K562 (cell line): ENCODE data around the gene SND1. TPM values are rescaled to one million over a fixed set of nuclear protein-coding genes. Genes with fewer than 3 reads are reported as not detected.

Source experiments
- BCOR ChIP-seq: fragments of 450-650 bp; IDR thresholded peaks from 2 replicates; pipeline ENCODE4 v1.6.1; 2016
- FUS ChIP-seq: fragments of 200-400 bp; formaldehyde crosslinking; optimal IDR thresholded peaks from 2 replicates; pipeline ENCODE3; 2017; ENCODE audit warnings: low read depth, low read length
- GABPA ChIP-seq: fragments of 200-800 bp; sonication (Bioruptor generic); conservative IDR thresholded peaks from 2 replicates; pipeline ENCODE4 v1.6.1; 2016; ENCODE audit warnings: low read depth, missing genetic modification characterization, missing compliant biosample characterization
- HDAC8 ChIP-seq: fragments of 450-650 bp; IDR thresholded peaks from 2 replicates; pipeline ENCODE4 v1.6.1; 2016; ENCODE audit warnings: mild to moderate bottlenecking, missing genetic modification characterization, moderate library complexity, missing compliant biosample characterization
- HDGF ChIP-seq: fragments of 450-650 bp; IDR thresholded peaks from 2 replicates; pipeline ENCODE4 v1.6.1; 2016
- JUND ChIP-seq, 2 experiments: IDR thresholded peaks; 2 replicates in 1 of 2; 3 replicates in 1 of 2; pipeline ENCODE4 v1.6.1; 2011; ENCODE audit warnings: borderline replicate concordance in 2 of 2, low read depth in 2 of 2, low read length in 2 of 2, improper control_type of control experiment in 1 of 2, missing biosample characterization in 1 of 2, missing genetic modification characterization in 1 of 2, missing genetic modification reagents in 1 of 2
- L3MBTL2 ChIP-seq: fragments of 450-650 bp; IDR thresholded peaks from 2 replicates; pipeline ENCODE4 v1.6.1; 2016; ENCODE audit warnings: mild to moderate bottlenecking, moderate library complexity
- LARP7 ChIP-seq: fragments of 450-650 bp; IDR thresholded peaks from 2 replicates; pipeline ENCODE4 v1.6.1; 2016
- MGA ChIP-seq: fragments of 450-650 bp; IDR thresholded peaks from 2 replicates; pipeline ENCODE4 v1.6.1; 2016; ENCODE audit warnings: mild to moderate bottlenecking, moderate library complexity
- RCOR1 ChIP-seq, 2 experiments: IDR thresholded peaks; 2 replicates each; pipeline ENCODE4 v1.6.1; 2012; ENCODE audit warnings: low read depth in 2 of 2, low read length in 2 of 2, borderline replicate concordance in 1 of 2, improper control_type of control experiment in 1 of 2
- ZC3H11A ChIP-seq: IDR thresholded peaks from 2 replicates; pipeline ENCODE4 v1.6.1; 2012; ENCODE audit warnings: low read depth, low read length, improper control_type of control experiment
- ZNF263 ChIP-seq: sonication (generic); formaldehyde crosslinking; IDR thresholded peaks from 2 replicates; pipeline ENCODE4 v1.8.0; 2022; ENCODE audit warnings: mild to moderate bottlenecking, missing genetic modification reagents, borderline replicate concordance
- polyA plus RNA-seq, 8 experiments: library from polyadenylated mRNA; depleted of rRNA in 4 of 8; stranded (reverse) in 5 of 8; unstranded in 3 of 8; fragments of >200 nt; fragmentation: Nextera tagmentation in 2 of 8; fragmentation: Illumina TruSeq in 1 of 8; extraction: Ambion mirVana in 2 of 8; extraction: Trizol in 1 of 8; gene quantifications; 2 replicates each; pipeline versions ENCODE4 v1.2.1 to v1.2.3, GENCODE V29; 2011 to 2014; ENCODE audit warnings: inconsistent platforms in 1 of 8, missing spikeins in 1 of 8
- total RNA-seq, 7 experiments: library from RNA; depleted of rRNA in 6 of 7; stranded (reverse); fragments of >200 nt in 6 of 7; fragmentation: Illumina TruSeq in 2 of 7; extraction: Trizol in 2 of 7; gene quantifications; 2 replicates each; pipeline versions ENCODE4 v1.2.1 to v1.2.3, GENCODE V29; 2011 to 2021; ENCODE audit warnings: low replicate concordance in 1 of 7
- TF ChIP-seq, protein P1 (sequence below): fragments of 250-450 bp; sonication (Bioruptor Pico); IDR thresholded peaks from 2 replicates; pipeline ENCODE4 v1.4.0; 2020; ENCODE audit warnings: mild to moderate bottlenecking, moderate library complexity

The SND1 gene
- total and polyA plus RNA-seq, 9 of the 15 experiments (the other 6 are each of a cell fraction or from before 2014, with no cell fraction given) = 46.5 to 307 (median 191) TPM

DNA sequence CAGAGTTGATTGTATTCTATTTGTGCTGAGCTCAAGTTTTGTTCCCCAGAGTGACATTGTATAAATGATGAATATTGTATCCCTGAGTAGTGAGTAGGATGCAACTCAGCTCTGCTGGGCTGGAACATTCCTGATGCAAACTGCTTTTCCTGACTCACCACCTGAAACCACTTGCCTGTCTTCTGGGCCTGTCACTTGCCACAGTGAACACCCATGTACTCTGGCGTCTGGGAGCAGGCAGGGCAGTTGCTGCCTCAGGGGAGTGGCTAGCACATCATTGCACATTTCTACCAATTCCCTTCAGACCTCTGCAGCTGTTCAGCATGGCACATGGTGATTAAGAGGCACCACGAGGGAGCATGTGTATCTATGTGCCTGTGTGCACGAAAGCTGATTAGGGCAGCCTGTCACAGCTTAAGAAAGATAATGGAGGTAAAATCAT is 157.3 kb downstream of the SND1 start (continued):
- TF ChIP-seq RCOR1 (IDR thresholded peaks at IDR 0.05; ENCODE audit: borderline replicate concordance in 1 of 2, low read depth in 2 of 2, low read length in 2 of 2) = 0 out of 4 replicates have a peak, but pooled peaks of 1 of the 2 experiments have one; percentile 8
- TF ChIP-seq ZC3H11A = no peak
- peak; percentile 52; the same call in 1 of the 2 replicates for TF ChIP-seq ZNF263 (CRISPR knock-in tag)
- TF ChIP-seq L3MBTL2 = peak; percentile 94
- peak; percentile 24; the same call in 1 of the 2 replicates for TF ChIP-seq JUND (IDR thresholded peaks at IDR 0.05; ENCODE audit: borderline replicate concordance, low read depth, low read length)
- peak; percentile 46; the same call in 1 of the 3 replicates for TF ChIP-seq JUND (tag; IDR thresholded peaks at IDR 0.05; ENCODE audit: borderline replicate concordance, low read depth, low read length)
- 0 out of 2 replicates have a peak, but pooled peaks have one; percentile 10 for TF ChIP-seq BCOR
- TF ChIP-seq GABPA = no peak
- no peak for TF ChIP-seq LARP7
- no peak for TF ChIP-seq HDAC8 (tag)
- no peak for TF ChIP-seq FUS
- peak; percentile 96 for TF ChIP-seq MGA
- TF ChIP-seq, protein P1, sequence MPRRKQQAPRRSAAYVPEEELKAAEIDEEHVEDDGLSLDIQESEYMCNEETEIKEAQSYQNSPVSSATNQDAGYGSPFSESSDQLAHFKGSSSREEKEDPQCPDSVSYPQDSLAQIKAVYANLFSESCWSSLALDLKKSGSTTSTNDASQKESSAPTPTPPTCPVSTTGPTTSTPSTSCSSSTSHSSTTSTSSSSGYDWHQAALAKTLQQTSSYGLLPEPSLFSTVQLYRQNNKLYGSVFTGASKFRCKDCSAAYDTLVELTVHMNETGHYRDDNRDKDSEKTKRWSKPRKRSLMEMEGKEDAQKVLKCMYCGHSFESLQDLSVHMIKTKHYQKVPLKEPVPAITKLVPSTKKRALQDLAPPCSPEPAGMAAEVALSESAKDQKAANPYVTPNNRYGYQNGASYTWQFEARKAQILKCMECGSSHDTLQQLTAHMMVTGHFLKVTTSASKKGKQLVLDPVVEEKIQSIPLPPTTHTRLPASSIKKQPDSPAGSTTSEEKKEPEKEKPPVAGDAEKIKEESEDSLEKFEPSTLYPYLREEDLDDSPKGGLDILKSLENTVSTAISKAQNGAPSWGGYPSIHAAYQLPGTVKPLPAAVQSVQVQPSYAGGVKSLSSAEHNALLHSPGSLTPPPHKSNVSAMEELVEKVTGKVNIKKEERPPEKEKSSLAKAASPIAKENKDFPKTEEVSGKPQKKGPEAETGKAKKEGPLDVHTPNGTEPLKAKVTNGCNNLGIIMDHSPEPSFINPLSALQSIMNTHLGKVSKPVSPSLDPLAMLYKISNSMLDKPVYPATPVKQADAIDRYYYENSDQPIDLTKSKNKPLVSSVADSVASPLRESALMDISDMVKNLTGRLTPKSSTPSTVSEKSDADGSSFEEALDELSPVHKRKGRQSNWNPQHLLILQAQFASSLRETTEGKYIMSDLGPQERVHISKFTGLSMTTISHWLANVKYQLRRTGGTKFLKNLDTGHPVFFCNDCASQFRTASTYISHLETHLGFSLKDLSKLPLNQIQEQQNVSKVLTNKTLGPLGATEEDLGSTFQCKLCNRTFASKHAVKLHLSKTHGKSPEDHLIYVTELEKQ (CRISPR knock-in tag) = no peak
- no peak for TF ChIP-seq HDGF
